IPS DF 19.7 (cell line): ENCODE results near the gene SEC23IP.
A peak's percentile ranks its signal among the peaks of the same experiment; 100 is the strongest.
"Not testable (repeated sequence)": the region's sequence is repeated elsewhere in the genome, so short reads cannot be mapped to it uniquely, and the experiment has no call there.

Source experiments
- DNase-seq: peaks from one replicate; pipeline ENCODE4 v3.0.0-alpha.2; 2013; ENCODE audit warnings: low read depth, low spot score

SEC23IP gene

DNA sequence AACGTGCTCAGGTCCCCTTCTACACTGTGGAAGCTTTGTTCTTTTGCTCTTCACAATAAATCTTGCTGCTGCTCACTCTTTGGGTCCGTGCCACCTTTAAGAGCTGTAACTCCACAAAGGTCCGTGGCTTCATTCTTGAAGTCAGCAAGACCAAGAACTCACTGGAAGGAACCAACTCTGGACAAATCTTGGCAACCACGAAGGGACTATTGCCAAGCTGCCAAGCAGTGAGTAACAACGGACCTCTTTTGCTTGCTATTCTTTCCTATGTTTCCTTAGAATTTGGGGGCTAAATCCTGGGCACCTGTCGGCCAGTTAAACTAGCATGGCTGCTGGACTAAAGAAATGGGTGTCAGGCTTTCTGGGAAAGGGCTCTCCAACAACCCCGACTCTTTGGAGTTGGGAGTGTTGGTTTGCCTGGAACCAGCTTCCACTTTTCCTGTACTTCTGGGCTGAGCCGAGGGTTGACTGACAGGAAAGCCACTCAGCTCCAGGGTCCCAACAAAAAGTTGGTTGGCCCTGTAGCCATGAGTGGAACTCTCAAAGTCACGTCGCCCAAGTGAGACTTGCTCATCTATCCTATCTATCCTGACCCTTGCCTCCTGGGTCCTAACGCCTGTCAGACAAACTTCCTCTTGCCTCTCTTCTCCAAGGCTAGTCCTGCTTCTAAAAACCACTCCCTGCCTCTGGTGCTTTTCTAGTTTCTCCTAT, 8.5 kb upstream of the SEC23IP start:
- DNase-seq = not testable (repeated sequence)

- not testable (repeated sequence) for DNase-seq
Measured at GRCh38 chr10:119886070-119886469, 6.5 kb upstream of the SEC23IP start.

DNA sequence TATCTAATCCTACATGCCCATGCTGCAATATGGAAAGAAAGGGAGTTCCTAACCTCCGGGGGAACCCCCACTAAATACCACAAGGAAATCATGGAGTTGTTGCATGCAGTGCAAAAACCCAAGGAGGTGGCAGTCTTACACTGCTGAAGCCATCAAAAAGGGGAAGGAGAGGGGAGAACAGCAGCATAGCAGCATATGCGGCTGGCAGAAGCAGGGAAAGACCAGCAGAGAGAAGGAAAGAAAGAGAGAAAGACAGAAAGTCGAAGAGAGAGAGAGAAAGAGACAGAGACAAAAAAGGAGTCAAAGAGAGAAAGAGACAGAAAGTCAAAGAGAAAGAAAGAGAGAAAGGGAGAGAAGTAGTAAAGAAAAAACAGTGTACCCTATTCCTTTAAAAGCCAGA, 3.8 kb upstream of the SEC23IP start:
- not testable (repeated sequence) for DNase-seq

GRCh38 chr10:119889201-119889600, 3.3 kb upstream of the SEC23IP start:
- not testable (repeated sequence) for DNase-seq

DNA sequence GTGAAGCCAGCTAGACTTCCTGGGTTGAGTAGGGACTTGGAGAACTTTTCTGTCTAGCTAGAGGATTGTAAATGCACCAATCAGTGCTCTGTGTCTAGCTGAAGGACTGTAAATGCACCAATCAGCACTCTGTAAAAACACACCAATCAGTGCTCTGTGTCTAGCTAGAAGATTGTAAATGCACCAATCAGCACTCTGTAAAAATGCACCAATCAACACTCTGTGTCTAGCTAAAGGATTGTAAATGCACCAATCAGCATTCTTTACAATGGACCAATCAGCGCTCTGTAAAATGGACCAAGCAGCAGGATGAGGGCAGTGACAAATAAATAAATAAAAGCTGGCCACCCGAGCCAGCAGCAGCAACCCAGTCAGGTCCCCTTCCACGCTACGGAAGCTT, 2.2 kb upstream of the SEC23IP start:
- not testable (repeated sequence) for DNase-seq

DNA sequence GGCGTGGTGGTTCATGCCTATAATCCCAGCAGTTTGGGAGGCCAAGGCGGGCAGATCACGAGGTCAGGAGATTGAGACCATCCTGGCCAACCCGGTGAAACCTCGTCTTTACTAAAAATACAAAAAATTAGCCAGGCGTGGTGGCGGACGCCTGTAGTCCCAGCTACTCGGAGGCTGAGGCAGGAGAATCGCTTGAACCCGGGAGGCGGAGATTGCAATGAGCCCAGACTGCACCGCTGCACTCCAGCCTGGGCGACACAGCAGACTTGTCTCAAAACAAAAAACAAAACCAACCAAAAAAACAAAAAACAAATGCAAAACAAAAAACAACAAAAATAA, 712 bp upstream of the SEC23IP start:
- DNase-seq = not testable (repeated sequence)

- DNase-seq = no peak
Measured at GRCh38 chr10:119893074-119893473, 544 bp downstream of the SEC23IP start.

GRCh38 chr10:119893845-119894427, 1.4 kb downstream of the SEC23IP start:
- no peak for DNase-seq

- no peak for DNase-seq
Measured at GRCh38 chr10:119896061-119896655, 3.6 kb downstream of the SEC23IP start.

DNA sequence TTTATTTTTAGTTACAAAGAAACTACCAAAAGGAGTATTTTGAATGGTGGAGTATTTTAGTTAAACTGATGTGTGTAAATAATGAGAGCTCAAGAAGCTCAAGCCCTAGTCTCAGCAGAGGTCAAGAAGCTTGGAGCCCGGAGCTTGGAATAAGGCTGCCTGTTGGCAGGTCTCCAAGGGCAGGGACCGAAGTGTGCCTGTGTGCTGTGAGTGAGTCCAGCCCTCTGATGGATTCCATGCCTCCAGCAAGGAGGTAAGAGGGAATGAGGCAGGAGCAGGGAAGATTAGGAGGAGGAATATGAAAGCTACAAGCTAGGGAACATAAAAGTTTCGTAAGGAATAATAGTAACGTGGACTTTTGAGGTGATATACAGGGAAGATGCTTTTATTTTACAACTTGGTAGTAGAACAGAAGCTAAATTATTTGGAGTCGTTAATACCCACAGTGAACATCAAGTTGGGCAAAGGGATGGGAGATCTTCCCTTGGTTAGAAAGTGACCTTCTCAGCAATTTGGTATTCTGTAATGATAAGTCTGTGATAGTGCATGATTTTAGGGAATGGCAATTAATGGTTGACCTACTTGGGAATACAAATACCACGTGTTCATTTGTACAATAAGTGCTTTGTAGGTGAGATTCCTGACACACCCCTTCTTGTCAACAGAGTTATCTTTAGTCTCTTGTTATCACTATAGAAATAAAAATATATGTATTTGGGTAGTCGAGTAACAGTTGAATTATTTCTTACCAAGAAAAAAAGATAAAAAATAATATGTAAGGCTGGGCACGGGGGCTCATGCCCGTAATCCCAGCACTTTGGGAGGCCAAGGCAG, 4.6 kb downstream of the SEC23IP start:
- no peak for DNase-seq

GRCh38 chr10:119898577-119898976, 6.0 kb downstream of the SEC23IP start:
- DNase-seq = no peak

- DNase-seq = no peak
Measured at GRCh38 chr10:119903946-119904666, 11.6 kb downstream of the SEC23IP start.

- not testable (repeated sequence) for DNase-seq
Measured at GRCh38 chr10:119907695-119908094, 15.2 kb downstream of the SEC23IP start.

DNA sequence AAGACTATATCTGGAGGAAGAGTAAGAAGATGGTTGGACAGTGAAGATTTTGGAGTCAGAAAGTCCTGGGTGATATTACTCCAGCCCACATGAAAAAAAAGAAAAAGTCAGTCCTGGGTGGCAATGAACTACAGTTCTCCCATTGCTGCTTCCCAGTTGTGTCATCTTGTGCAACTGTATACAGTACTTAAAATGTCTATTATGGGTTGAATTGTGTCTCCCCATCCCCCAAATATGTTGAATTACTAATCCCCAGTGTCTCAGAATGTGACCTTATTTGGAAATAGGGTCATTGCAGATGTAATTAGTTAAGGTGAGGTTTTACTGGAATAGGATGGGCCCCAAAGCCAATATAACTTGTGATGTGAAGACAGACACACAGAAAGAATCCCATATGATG, 15.6 kb downstream of the SEC23IP start:
- no peak for DNase-seq

DNA sequence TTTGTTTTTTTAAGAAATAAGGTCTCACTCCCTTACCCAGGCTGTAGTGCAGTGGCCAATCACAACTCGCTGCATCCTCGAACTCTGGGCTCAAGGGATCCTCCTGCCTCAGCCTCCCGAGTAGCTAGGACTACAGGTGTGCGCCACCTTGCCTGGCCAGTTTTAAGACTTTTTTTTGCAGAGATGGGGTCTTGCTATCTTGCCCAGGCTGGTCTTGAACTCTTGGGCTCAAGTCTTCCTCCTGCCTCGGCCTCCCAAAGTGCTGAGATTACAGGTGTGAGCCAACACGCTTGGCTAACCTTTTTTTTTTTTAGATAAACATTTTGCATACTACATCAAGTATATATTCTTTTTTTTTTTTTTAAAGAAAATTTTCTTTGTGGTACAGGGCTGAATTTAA, 18.2 kb downstream of the SEC23IP start:
- no peak for DNase-seq

GRCh38 chr10:119917777-119918176, 25.2 kb downstream of the SEC23IP start:
- no peak for DNase-seq

GRCh38 chr10:119919271-119919670, 26.7 kb downstream of the SEC23IP start:
- DNase-seq = no peak

GRCh38 chr10:119919826-119920225, 27.3 kb downstream of the SEC23IP start:
- DNase-seq = no peak

GRCh38 chr10:119928411-119928810, 35.9 kb downstream of the SEC23IP start:
- no peak for DNase-seq

DNA sequence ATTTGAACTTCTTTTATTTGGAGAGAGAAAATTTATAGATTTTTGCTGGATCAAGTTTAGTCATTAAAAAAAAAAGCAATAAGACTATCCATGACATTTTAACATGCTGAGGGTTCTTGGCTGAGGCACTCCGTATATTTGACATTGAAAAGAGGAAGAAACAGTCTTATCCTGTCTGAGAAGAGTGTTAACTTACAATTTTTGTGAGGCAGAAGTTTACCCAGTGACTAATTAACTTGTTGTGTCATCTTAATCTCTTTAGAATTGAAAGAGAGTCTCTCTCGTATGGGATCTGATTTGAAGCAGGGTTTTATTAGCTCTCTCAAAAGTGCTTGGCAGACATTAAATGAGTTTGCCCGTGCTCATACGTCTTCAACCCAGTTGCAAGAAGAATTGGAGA, 39.3 kb downstream of the SEC23IP start:
- no peak for DNase-seq

DNA sequence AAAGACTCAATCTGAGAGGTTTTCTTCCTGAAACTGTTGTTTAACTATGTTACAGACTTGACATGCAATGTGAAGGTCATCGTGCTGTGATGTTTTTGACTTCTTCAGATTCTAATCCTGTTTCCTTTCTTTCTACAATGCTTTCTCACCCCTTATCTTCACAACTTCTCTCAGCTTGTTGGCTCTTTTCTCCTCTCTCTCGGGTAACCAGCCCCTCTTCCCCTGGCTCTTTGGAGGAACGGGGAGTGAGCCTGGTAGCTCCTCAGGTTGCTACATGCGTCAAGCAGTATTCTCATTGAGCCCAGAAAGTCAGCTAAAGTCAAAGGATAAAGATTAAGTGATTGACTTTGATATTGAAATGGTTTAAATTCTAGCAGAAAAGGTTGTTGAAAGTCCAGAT, 40.1 kb downstream of the SEC23IP start:
- no peak for DNase-seq

GRCh38 chr10:119933179-119933578, 40.6 kb downstream of the SEC23IP start:
- DNase-seq = peak; percentile 9
